Neural progenitor cell (in vitro differentiated cells): ENCODE data around the gene ATP1A4. TPM values are rescaled to one million over a fixed set of nuclear protein-coding genes. Genes with fewer than 3 reads are reported as not detected.

Source experiments
- DNase-seq: peaks from one replicate; pipeline ENCODE4 v3.0.0-alpha.2; 2016; ENCODE audit warnings: low spot score
- H2AFZ ChIP-seq: fragments of 200-600 bp; sonication (generic); replicated peaks from 2 replicates; pipeline ENCODE4 v1.6.1; 2016; ENCODE audit warnings: antibody characterized with exemption
- H3F3A ChIP-seq: fragments of 200-600 bp; sonication (generic); 2 replicates; pipeline ENCODE4 v1.6.1; 2016; ENCODE audit warnings: antibody characterized with exemption, low read depth
- H3K27ac ChIP-seq: fragments of 200-600 bp; sonication (generic); 2 replicates; pipeline ENCODE4 v1.5.1; 2016; ENCODE audit warnings: mild to moderate bottlenecking
- H3K27me3 ChIP-seq: fragments of 200-600 bp; sonication (generic); 2 replicates; pipeline ENCODE4 v1.6.1; 2016; ENCODE audit warnings: mild to moderate bottlenecking, moderate library complexity
- H3K36me3 ChIP-seq: fragments of 200-600 bp; sonication (generic); 2 replicates; pipeline ENCODE4 v1.5.1; 2016
- H3K4me1 ChIP-seq: fragments of 200-600 bp; sonication (generic); 2 replicates; pipeline ENCODE4 v1.6.1; 2016; ENCODE audit warnings: mixed run types
- H3K4me2 ChIP-seq: fragments of 200-600 bp; sonication (generic); 2 replicates; pipeline ENCODE4 v1.6.1; 2016
- H3K4me3 ChIP-seq: fragments of 200-600 bp; sonication (generic); 2 replicates; pipeline ENCODE4 v1.5.1; 2016
- H3K79me2 ChIP-seq: fragments of 200-600 bp; sonication (generic); 2 replicates; pipeline ENCODE4 v1.6.1; 2016; ENCODE audit warnings: low read depth
- H3K9ac ChIP-seq: fragments of 200-600 bp; sonication (generic); 2 replicates; pipeline ENCODE4 v1.6.1; 2016
- H3K9me3 ChIP-seq: fragments of 200-600 bp; sonication (generic); 2 replicates; pipeline ENCODE4 v1.5.1; 2016; ENCODE audit warnings: low read depth
- H4K20me1 ChIP-seq: fragments of 200-600 bp; sonication (generic); 2 replicates; pipeline ENCODE4 v1.6.1; 2016; ENCODE audit warnings: low read depth
- H3K27ac Mint-ChIP-seq: 3 replicates; pipeline ENCODE4 v1.8.0; 2021; ENCODE audit warnings: mixed read lengths
- H3K27me3 Mint-ChIP-seq: 2 replicates; pipeline ENCODE4 v1.8.0; 2022; ENCODE audit warnings: low read depth, mild to moderate bottlenecking, inconsistent platforms, moderate library complexity, mixed read lengths; ENCODE audit not compliant: insufficient read depth
- H3K36me3 Mint-ChIP-seq: 3 replicates; pipeline ENCODE4 v1.8.0; 2021; ENCODE audit warnings: mixed read lengths
- H3K4me1 Mint-ChIP-seq: 3 replicates; pipeline ENCODE4 v1.8.0; 2021; ENCODE audit warnings: mixed read lengths
- H3K4me3 Mint-ChIP-seq: 3 replicates; pipeline ENCODE4 v1.8.0; 2021; ENCODE audit warnings: mild to moderate bottlenecking, moderate library complexity, mixed read lengths
- H3K9me3 Mint-ChIP-seq: 3 replicates; pipeline ENCODE4 v1.8.0; 2020; ENCODE audit warnings: mixed read lengths
- EZH2 ChIP-seq: fragments of 200-600 bp; sonication (generic); IDR thresholded peaks from 2 replicates; pipeline ENCODE4 v1.6.1; 2017; ENCODE audit warnings: antibody characterized with exemption, mild to moderate bottlenecking, moderate library complexity
- EZH2phosphoT487 ChIP-seq: fragments of 200-600 bp; sonication (generic); IDR thresholded peaks from 2 replicates; pipeline ENCODE4 v1.6.1; 2017; ENCODE audit warnings: antibody characterized with exemption
- total RNA-seq: library from RNA; depleted of rRNA; stranded (reverse); fragments of >200 nt; gene quantifications from 2 replicates; pipeline ENCODE4 v1.2.3, GENCODE V29; 2015; ENCODE audit warnings: low replicate concordance
- TF ChIP-seq, protein P1 (sequence below): fragments of 200-600 bp; sonication (generic); IDR thresholded peaks from 2 replicates; pipeline ENCODE4 v1.5.1; 2017; ENCODE audit warnings: antibody characterized with exemption, mild to moderate bottlenecking

ATP1A4 gene
- total RNA-seq, 1 donor from 2014 or later, result 0.17 TPM

DNA sequence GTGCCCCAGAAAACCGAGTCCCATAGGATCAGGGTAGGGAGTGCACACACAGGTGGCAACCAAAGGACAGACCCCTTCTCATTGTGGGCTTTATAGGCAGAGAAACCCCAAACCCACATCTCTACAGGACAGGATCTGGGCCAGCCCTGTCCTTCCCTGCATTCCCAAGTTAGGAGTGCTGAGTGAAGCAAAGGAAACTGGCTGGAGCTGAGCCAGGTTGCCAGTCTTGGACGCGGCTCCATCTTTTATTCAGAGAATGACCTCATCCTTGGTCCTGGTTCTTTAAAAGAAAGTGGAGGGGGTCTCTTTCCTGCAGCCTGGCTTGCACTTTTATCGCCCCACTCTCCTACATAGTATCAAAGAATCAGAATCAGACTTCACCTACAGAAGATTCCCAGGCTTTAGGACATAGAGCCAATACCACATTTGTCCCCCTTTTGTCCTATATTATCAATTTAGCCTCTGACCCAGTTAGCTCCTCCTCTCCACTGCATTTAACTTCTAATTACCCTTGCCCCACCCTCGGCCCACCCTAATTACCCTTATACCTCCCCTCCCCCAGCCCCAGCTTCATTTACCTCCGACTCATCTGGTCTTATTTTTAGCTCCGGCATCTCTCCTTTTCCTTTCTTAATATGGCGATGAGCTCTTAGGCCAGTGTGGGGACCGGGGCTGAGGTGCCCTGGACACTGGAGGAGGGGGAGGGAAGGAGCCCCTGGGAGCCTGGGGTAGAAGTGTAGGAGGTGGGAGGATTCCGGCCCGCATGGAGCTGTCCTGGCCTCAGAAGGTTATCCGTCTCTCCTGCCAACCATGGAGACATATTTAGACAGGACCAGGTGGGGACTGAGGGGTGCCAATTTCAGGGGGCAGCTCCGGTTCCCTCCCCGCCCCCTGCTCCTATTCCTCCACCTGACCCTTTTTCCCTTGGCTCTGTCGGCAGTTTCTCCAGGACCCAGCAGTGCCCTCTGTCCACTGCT, 38.5 kb downstream of the ATP1A4 start, which contains the start of gene CASQ1:
CASQ1 (plus strand) TSS at position 927 of the 977 bp plus-strand sequence. CDS start 177 bp downstream, outside the sequence.
- H3F3A ChIP-seq, result no peaks in the 10 kb centered on the region
- H4K20me1 ChIP-seq, result no peaks in the 10 kb centered on the region
- H3K4me3 ChIP-seq, result no peak within 1 kb of the TSS
- H3K9ac ChIP-seq, result no peak within 1 kb of the TSS
- no peak within 1 kb of the TSS for H3K4me2 ChIP-seq
- H3K9me3 Mint-ChIP-seq, result no peaks in the 10 kb centered on the region
- no peak within 1 kb of the TSS for H3K27ac ChIP-seq
- peak within 1 kb of the TSS; percentile 79 for H3K27ac Mint-ChIP-seq
- peak within 1 kb of the TSS; percentile 20 for H2AFZ ChIP-seq
- no peaks in the 10 kb centered on the region for H3K79me2 ChIP-seq
- H3K27me3 ChIP-seq, result no peaks in the 10 kb centered on the region
- H3K4me3 Mint-ChIP-seq, result peak within 1 kb of the TSS; percentile 15
- H3K9me3 ChIP-seq, result no peaks in the 10 kb centered on the region
- H3K36me3 Mint-ChIP-seq, result peaks cover 4% of the 10 kb centered on the region
- no peaks in the 10 kb centered on the region for H3K36me3 ChIP-seq
- peaks cover 11% of the 10 kb centered on the region for H3K27me3 Mint-ChIP-seq
- DNase-seq, result no peak
- peaks cover 32% of the 10 kb centered on the region for H3K4me1 Mint-ChIP-seq
- TF ChIP-seq EZH2phosphoT487 (no peak), EZH2 (no peak)
- TF ChIP-seq, protein P1, sequence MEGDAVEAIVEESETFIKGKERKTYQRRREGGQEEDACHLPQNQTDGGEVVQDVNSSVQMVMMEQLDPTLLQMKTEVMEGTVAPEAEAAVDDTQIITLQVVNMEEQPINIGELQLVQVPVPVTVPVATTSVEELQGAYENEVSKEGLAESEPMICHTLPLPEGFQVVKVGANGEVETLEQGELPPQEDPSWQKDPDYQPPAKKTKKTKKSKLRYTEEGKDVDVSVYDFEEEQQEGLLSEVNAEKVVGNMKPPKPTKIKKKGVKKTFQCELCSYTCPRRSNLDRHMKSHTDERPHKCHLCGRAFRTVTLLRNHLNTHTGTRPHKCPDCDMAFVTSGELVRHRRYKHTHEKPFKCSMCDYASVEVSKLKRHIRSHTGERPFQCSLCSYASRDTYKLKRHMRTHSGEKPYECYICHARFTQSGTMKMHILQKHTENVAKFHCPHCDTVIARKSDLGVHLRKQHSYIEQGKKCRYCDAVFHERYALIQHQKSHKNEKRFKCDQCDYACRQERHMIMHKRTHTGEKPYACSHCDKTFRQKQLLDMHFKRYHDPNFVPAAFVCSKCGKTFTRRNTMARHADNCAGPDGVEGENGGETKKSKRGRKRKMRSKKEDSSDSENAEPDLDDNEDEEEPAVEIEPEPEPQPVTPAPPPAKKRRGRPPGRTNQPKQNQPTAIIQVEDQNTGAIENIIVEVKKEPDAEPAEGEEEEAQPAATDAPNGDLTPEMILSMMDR, result no peak
- peaks cover 16% of the 10 kb centered on the region for H3K4me1 ChIP-seq

DNA sequence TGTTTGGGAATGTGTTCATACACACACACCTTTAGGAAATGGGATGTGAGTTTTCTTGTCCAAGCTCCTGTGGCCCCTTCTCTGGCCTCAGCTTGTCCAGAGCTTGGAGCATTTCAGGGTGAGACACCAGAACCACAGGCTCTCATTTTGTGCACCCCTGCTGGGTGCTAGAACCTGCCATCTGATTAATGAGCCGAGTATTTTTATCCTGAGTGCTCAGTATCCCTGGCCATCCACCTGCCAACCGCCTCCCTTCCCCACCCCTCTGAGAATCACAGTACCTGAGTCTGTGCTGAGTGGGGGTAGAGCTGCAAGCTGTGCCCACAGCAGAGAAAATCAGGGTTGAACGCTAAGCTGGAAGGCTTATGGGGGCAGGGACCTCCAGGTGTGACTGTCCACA, 40.4 kb downstream of the ATP1A4 start:
- Mint-ChIP-seq H3K9me3 (no peaks in the 10 kb centered on the region), H3K4me1 (peaks cover 26% of the 10 kb centered on the region), H3K36me3 (peaks cover 4% of the 10 kb centered on the region), H3K27ac (no peak overlapping the region), H3K27me3 (peaks cover 9% of the 10 kb centered on the region), H3K4me3 (no peak overlapping the region)
- DNase-seq, result no peak
- Histone ChIP-seq H2AFZ (no peak overlapping the region), H3K36me3 (no peaks in the 10 kb centered on the region), H3K4me3 (no peak overlapping the region), H3K9ac (no peak overlapping the region), H3K27me3 (no peaks in the 10 kb centered on the region), H4K20me1 (no peaks in the 10 kb centered on the region), H3K9me3 (no peaks in the 10 kb centered on the region), H3K27ac (no peak overlapping the region), H3K4me2 (no peak overlapping the region), H3F3A (no peaks in the 10 kb centered on the region), H3K79me2 (no peaks in the 10 kb centered on the region), H3K4me1 (peaks cover 16% of the 10 kb centered on the region)
- no peak for TF ChIP-seq EZH2phosphoT487
- no peak for TF ChIP-seq EZH2
- TF ChIP-seq, protein P1, result no peak

DNA sequence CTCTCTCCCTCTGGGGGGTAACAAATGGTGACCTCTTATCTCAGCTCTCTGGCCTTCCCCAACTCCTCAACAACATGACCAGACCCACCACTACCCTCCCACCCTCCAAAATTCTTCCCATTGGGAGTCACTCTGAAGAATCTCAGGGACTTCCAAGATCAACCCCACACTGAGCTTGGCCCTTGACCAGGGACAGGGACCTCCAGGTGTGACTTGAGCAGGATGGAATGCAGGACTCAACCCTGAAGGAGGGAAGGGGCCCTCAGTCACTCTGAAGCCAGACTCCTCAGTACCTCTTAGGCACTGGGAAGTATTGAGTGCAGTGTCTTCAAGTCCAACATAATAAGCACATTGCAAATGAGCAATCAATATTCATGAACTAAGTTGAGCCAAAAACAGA, 40.8 kb downstream of the ATP1A4 start:
- Histone ChIP-seq H2AFZ (no peak overlapping the region), H3K9ac (no peak overlapping the region), H3F3A (no peaks in the 10 kb centered on the region), H4K20me1 (no peaks in the 10 kb centered on the region), H3K9me3 (no peaks in the 10 kb centered on the region), H3K27ac (no peak overlapping the region), H3K27me3 (no peaks in the 10 kb centered on the region), H3K79me2 (no peaks in the 10 kb centered on the region), H3K4me2 (no peak overlapping the region), H3K4me1 (peaks cover 16% of the 10 kb centered on the region), H3K4me3 (no peak overlapping the region), H3K36me3 (no peaks in the 10 kb centered on the region)
- peaks cover 9% of the 10 kb centered on the region for H3K27me3 Mint-ChIP-seq
- H3K4me3 Mint-ChIP-seq, result no peak overlapping the region
- peaks cover 4% of the 10 kb centered on the region for H3K36me3 Mint-ChIP-seq
- TF ChIP-seq EZH2, result no peak
- TF ChIP-seq, protein P1, result no peak
- TF ChIP-seq EZH2phosphoT487, result no peak
- peak overlapping the region; percentile 18 for H3K27ac Mint-ChIP-seq
- H3K9me3 Mint-ChIP-seq, result no peaks in the 10 kb centered on the region
- peaks cover 25% of the 10 kb centered on the region for H3K4me1 Mint-ChIP-seq
- no peak for DNase-seq
